ENCODE data around the gene ATP6V0A4.

DNA sequence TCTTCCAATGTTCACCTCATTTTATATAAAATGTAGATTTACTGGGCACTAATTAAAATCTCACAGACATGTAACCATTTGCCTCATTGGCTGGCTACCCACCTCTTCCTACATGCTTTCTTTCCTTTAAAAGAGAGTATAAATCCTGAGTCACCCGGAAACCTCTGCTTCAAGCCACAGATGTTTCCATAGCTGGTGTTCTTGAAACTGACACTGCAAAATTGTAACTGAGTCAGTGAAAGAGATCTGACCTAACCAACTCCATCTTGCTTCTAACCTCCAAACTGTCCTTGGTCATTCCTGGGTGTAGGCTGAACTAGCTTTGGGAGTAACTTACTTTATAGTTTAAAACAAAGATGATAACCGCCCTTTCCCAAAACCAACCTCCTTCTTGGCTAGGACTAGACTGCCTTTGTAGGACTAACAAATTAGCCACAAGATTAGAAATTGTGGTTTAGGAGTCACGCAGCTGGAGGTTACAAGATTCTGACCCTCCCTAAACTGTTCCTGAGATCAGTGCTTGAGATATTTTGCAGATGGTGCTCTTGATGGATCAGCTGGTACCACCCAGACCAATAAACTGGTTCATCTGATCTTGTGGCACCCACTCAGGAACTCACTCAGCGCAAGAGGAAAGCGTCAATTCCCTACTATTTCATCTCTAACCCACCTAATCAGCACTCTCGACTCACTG lies 130.3 kb downstream of the ATP6V0A4 start:
- TF ChIP-seq, protein P1, sequence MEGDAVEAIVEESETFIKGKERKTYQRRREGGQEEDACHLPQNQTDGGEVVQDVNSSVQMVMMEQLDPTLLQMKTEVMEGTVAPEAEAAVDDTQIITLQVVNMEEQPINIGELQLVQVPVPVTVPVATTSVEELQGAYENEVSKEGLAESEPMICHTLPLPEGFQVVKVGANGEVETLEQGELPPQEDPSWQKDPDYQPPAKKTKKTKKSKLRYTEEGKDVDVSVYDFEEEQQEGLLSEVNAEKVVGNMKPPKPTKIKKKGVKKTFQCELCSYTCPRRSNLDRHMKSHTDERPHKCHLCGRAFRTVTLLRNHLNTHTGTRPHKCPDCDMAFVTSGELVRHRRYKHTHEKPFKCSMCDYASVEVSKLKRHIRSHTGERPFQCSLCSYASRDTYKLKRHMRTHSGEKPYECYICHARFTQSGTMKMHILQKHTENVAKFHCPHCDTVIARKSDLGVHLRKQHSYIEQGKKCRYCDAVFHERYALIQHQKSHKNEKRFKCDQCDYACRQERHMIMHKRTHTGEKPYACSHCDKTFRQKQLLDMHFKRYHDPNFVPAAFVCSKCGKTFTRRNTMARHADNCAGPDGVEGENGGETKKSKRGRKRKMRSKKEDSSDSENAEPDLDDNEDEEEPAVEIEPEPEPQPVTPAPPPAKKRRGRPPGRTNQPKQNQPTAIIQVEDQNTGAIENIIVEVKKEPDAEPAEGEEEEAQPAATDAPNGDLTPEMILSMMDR (IDR thresholded peaks at IDR 0.05): no peak
- TF ChIP-seq POLR2A (IDR thresholded peaks at IDR 0.05): no peak

Data from lower leg skin (tissue), 3 donors.